ENCODE data around the gene MIDN.
A peak's percentile ranks its signal among the peaks of the same experiment; 100 is the strongest.
"Not testable (repeated sequence)": the region's sequence is repeated elsewhere in the genome, so short reads cannot be mapped to it uniquely, and the experiment has no call there.

MIDN gene

DNA sequence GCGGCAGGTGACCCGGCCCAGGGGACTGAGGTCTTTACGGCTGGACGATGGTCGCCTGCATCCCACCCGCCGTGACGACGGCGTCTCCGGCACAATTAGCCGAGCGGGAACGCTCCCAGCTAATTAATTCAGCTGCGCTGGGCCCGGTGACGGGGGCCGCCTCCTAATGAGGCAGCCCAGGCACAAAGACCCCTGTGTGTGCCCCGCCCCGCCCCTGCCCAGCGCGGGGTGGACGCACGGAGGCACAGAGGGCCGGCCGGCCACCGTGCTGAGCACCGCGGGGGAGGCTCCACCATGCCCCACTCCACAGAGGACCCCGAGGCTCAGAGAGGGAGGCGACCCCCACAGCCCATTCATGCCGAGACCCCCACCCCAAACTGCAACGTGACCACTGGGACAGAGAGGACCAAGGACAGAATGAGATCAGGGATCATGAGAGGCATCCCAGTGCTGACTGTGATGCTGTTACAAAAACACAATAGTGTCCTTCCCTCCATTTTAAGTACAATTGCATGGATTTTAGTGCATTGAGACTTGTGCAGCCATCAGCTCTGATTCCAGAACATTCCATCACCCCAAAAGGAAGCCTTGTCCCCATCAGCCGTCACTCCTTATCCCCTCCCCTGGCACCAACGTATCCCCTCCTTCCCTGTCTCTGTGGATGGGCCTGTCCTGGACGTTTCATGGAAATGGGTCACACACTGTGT lies 54.3 kb downstream of the MIDN start:
- Histone ChIP-seq H3K9ac (ENCODE audit: insufficient read length, low read depth) (no peak overlapping the region), H3K27me3 (ENCODE audit: insufficient read depth, insufficient read length) (no peaks in the 10 kb centered on the region), H3K4me3 (ENCODE audit: insufficient read length, low read depth) (no peak overlapping the region), H3K9me3 (ENCODE audit: insufficient read depth, low read length) (no peaks in the 10 kb centered on the region), H3K4me1 (ENCODE audit: insufficient read depth, insufficient read length) (peaks cover 7% of the 10 kb centered on the region), H3K36me3 (ENCODE audit: insufficient read depth, insufficient read length, low read length) (peaks cover 14% of the 10 kb centered on the region)
- no peak for DNase-seq (ENCODE audit: low read depth, low spot score)
- no peak for TF ChIP-seq YY1 (IDR thresholded peaks at IDR 0.05; ENCODE audit: insufficient read depth, insufficient read length)
- TF ChIP-seq ZNF274 (IDR thresholded peaks at IDR 0.05; ENCODE audit: low read depth, low read length), result no peak

DNA sequence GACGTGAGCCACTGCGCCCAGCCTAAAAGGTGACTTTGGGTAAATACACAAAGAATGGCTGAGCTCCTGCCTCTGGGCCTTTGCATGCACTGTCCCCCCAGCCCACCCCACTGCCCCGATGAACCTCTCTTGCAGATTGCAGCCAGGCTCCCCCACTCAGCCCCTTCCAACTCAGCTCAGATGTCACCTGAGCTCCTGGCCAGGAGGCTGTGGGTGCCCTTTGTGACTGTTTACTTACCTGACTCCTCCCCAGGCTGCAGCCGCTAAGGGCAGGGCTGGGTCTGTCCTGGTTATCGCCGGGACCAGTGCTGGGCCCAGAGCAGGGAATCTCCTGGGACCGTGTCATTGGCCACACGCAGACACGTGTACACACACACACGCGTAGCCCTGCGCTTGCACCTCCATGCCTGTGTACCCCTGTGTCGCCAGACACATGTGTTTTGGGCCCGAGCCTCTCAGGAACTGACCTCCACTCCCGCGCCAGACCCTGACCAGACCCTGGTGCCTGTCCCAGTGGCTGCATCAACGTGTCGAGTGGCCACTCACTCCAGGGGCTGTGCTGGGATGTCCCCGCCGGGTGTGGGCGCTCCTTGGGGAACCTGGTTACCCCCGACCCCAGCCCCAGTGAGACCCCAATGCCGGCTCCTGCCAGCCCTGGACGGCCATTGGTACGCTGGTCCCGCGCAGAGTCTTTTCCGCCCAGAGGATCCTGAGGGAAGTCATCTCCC lies 56.0 kb downstream of the MIDN start:
- DNase-seq (ENCODE audit: low read depth, low spot score), result no peak
- H3K4me3 ChIP-seq (ENCODE audit: insufficient read length, low read depth), result no peak overlapping the region
- H3K9ac ChIP-seq (ENCODE audit: insufficient read length, low read depth), result peak overlapping the region; percentile 50
- no peak for TF ChIP-seq SUZ12 (IDR thresholded peaks at IDR 0.05; ENCODE audit: extremely low read depth, insufficient read depth, insufficient read length)
- no peak for TF ChIP-seq ZNF274 (IDR thresholded peaks at IDR 0.05; ENCODE audit: low read depth, low read length)
- TF ChIP-seq YY1 (IDR thresholded peaks at IDR 0.05; ENCODE audit: insufficient read depth, insufficient read length), result no peak
- H3K27me3 ChIP-seq (ENCODE audit: insufficient read depth, insufficient read length), result no peaks in the 10 kb centered on the region
- H3K4me1 ChIP-seq (ENCODE audit: insufficient read depth, insufficient read length), result peaks cover 9% of the 10 kb centered on the region
- H3K36me3 ChIP-seq (ENCODE audit: insufficient read depth, insufficient read length, low read length), result peaks cover 8% of the 10 kb centered on the region
- no peaks in the 10 kb centered on the region for H3K9me3 ChIP-seq (ENCODE audit: insufficient read depth, low read length)

- H3K27me3 ChIP-seq (ENCODE audit: insufficient read depth, insufficient read length); H3K4me3 ChIP-seq (ENCODE audit: insufficient read length, low read depth); H3K9ac ChIP-seq (ENCODE audit: insufficient read length, low read depth); DNase-seq (ENCODE audit: low read depth, low spot score); H3K36me3 ChIP-seq (ENCODE audit: insufficient read depth, insufficient read length, low read length); H3K9me3 ChIP-seq (ENCODE audit: insufficient read depth, low read length): not testable (repeated sequence)
- H3K4me1 ChIP-seq (ENCODE audit: insufficient read depth, insufficient read length), result peaks cover 15% of the 10 kb centered on the region
These were observed 57.0 kb downstream of the MIDN start for GRCh38 chr19:1305354-1305753.

DNA sequence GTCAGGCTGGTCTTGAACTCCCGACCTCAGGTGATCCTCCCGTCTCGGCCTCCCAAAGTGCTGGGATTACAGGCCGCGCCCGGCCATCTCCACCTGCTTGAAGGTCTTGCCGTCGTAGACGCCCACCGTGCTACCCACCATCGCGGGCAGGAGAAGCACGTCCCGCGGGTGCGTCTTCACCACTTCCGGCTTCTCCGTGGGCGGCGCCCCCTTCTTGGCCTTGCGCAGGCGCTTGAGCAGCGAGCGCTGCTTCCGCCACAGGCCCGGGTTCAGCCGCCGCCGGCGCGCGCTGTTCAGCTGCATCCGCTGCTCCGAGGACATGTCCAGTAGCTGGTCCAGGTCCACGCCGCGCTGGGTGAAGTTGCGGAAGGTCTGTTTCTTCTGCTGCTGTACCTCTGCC lies 58.9 kb downstream of the MIDN start:
- H3K9ac ChIP-seq (ENCODE audit: insufficient read length, low read depth), result no peak overlapping the region
- peaks cover 19% of the 10 kb centered on the region for H3K4me1 ChIP-seq (ENCODE audit: insufficient read depth, insufficient read length)
- no peak overlapping the region for H3K4me3 ChIP-seq (ENCODE audit: insufficient read length, low read depth)
- no peaks in the 10 kb centered on the region for H3K9me3 ChIP-seq (ENCODE audit: insufficient read depth, low read length)
- TF ChIP-seq ZNF274 (IDR thresholded peaks at IDR 0.05; ENCODE audit: low read depth, low read length), result no peak
- no peak for TF ChIP-seq YY1 (IDR thresholded peaks at IDR 0.05; ENCODE audit: insufficient read depth, insufficient read length)
- TF ChIP-seq SUZ12 (IDR thresholded peaks at IDR 0.05; ENCODE audit: extremely low read depth, insufficient read depth, insufficient read length), result no peak
- H3K36me3 ChIP-seq (ENCODE audit: insufficient read depth, insufficient read length, low read length), result no peaks in the 10 kb centered on the region
- no peaks in the 10 kb centered on the region for H3K27me3 ChIP-seq (ENCODE audit: insufficient read depth, insufficient read length)
- no peak for DNase-seq (ENCODE audit: low read depth, low spot score)

- Histone ChIP-seq H3K4me1 (ENCODE audit: insufficient read depth, insufficient read length) (peaks cover 21% of the 10 kb centered on the region), H3K9ac (ENCODE audit: insufficient read length, low read depth) (no peak overlapping the region), H3K36me3 (ENCODE audit: insufficient read depth, insufficient read length, low read length) (no peaks in the 10 kb centered on the region), H3K27me3 (ENCODE audit: insufficient read depth, insufficient read length) (no peaks in the 10 kb centered on the region), H3K9me3 (ENCODE audit: insufficient read depth, low read length) (no peaks in the 10 kb centered on the region), H3K4me3 (ENCODE audit: insufficient read length, low read depth) (no peak overlapping the region)
- TF ChIP-seq ZNF274 (IDR thresholded peaks at IDR 0.05; ENCODE audit: low read depth, low read length) (no peak), YY1 (IDR thresholded peaks at IDR 0.05; ENCODE audit: insufficient read depth, insufficient read length) (no peak), SUZ12 (IDR thresholded peaks at IDR 0.05; ENCODE audit: extremely low read depth, insufficient read depth, insufficient read length) (no peak)
- no peak for DNase-seq (ENCODE audit: low read depth, low spot score)
These were observed 59.4 kb downstream of the MIDN start for GRCh38 chr19:1307755-1308303.

DNA sequence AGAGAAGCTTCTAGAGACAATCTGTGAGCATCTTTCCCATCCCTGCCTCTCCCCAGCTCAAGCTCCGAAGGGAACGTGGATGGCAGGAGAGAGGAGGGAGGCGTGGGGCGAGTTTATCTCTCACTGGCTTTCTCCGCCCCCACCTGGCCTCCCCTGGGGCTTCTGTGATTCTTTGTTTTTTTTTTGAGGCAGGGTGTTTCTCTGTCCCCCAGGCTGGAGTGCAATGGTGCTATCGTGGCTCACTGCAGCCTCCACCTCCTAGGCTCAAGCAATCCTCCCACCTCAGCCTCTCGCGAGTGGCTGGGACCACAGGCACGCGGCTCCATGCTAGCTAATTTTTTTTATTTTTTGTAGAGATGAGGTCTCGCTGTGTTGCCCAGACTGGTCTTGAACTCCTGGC lies 60.3 kb downstream of the MIDN start:
- Histone ChIP-seq H3K36me3 (ENCODE audit: insufficient read depth, insufficient read length, low read length) (no peaks in the 10 kb centered on the region), H3K9ac (ENCODE audit: insufficient read length, low read depth) (no peak overlapping the region), H3K27me3 (ENCODE audit: insufficient read depth, insufficient read length) (no peaks in the 10 kb centered on the region), H3K4me1 (ENCODE audit: insufficient read depth, insufficient read length) (peaks cover 28% of the 10 kb centered on the region), H3K4me3 (ENCODE audit: insufficient read length, low read depth) (no peak overlapping the region), H3K9me3 (ENCODE audit: insufficient read depth, low read length) (no peaks in the 10 kb centered on the region)
- no peak for DNase-seq (ENCODE audit: low read depth, low spot score)
- TF ChIP-seq SUZ12 (IDR thresholded peaks at IDR 0.05; ENCODE audit: extremely low read depth, insufficient read depth, insufficient read length) (no peak), ZNF274 (IDR thresholded peaks at IDR 0.05; ENCODE audit: low read depth, low read length) (no peak), YY1 (IDR thresholded peaks at IDR 0.05; ENCODE audit: insufficient read depth, insufficient read length) (no peak)
